OCI-LY1 (cell line): ENCODE results near the gene H6PD.

ENCODE experiments used
- EZH2 ChIP-seq: fragments of 200-600 bp; sonication (generic), shearing (Covaris generic); IDR thresholded peaks from 2 replicates; pipeline ENCODE4 v1.8.0; 2017; ENCODE audit warnings: borderline replicate concordance, mixed run types, mild to moderate bottlenecking, antibody characterized with exemption, low read length, moderate library complexity, mixed read lengths
- TF ChIP-seq, protein P1 (sequence below): fragments of 200-600 bp; sonication (generic), shearing (Covaris generic); IDR thresholded peaks from 2 replicates; pipeline ENCODE4 v1.5.1; 2017; ENCODE audit warnings: mild to moderate bottlenecking, antibody characterized with exemption, low read length, moderate library complexity, mixed read lengths

DNA sequence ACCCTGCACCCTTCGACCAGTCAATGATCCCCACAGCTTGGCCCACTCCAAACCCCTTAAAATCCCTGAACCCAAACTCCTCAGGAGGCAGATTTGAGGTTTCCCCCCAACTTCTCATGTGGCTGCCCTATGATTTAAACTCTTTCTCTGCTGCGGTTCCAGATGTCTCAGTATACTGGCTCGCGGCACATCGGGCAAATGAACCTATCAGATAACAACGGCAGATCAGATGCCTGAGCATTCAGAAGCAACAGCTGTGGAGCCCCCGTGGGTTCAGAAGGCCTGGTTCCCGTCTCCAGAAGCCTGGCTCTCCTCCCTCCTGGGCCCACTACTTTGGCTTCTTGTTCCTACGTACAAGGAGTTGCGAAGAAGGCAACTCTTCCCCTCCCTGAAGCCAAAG is 43.3 kb upstream of the H6PD start:
- TF ChIP-seq, protein P1, sequence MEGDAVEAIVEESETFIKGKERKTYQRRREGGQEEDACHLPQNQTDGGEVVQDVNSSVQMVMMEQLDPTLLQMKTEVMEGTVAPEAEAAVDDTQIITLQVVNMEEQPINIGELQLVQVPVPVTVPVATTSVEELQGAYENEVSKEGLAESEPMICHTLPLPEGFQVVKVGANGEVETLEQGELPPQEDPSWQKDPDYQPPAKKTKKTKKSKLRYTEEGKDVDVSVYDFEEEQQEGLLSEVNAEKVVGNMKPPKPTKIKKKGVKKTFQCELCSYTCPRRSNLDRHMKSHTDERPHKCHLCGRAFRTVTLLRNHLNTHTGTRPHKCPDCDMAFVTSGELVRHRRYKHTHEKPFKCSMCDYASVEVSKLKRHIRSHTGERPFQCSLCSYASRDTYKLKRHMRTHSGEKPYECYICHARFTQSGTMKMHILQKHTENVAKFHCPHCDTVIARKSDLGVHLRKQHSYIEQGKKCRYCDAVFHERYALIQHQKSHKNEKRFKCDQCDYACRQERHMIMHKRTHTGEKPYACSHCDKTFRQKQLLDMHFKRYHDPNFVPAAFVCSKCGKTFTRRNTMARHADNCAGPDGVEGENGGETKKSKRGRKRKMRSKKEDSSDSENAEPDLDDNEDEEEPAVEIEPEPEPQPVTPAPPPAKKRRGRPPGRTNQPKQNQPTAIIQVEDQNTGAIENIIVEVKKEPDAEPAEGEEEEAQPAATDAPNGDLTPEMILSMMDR: no peak
- TF ChIP-seq EZH2: no peak
